H1 (cell line): ENCODE measurements around the gene CCR3. TPM values are rescaled to one million over a fixed set of nuclear protein-coding genes. Genes with fewer than 3 reads are reported as not detected.

Experiments used
- CTCF ChIA-PET: fragments of 300-600 bp; sonication (Branson Sonifier 250); formaldehyde crosslinking; loops from one replicate; lab custom pipeline; 2021; ENCODE audit not compliant: partially characterized antibody; lab: Charles Lee
- POLR2A ChIA-PET: fragments of 300-600 bp; sonication (Branson Sonifier 250); formaldehyde crosslinking; loops from one replicate; lab custom pipeline; 2021; ENCODE audit warnings: inconsistent platforms; ENCODE audit not compliant: partially characterized antibody; lab: Charles Lee
- DNase-seq, 2 experiments: peaks; one replicate each; pipeline versions ENCODE4 v3.0.0 to v3.0.0-alpha.2; 2010 to 2022; ENCODE audit warnings: low spot score in 2 of 2, low read depth in 1 of 2, mixed read lengths in 1 of 2
- FAIRE-seq: peaks from 2 replicates; lab custom pipeline; 2011; peaks lifted over from hg19 to GRCh38; lab: Jason Lieb, UNC
- H2AFZ ChIP-seq: 2 replicates; pipeline ENCODE4 v1.8.1; 2012; ENCODE audit warnings: low read length, inconsistent platforms
- H2AK5ac ChIP-seq: 2 replicates; pipeline ENCODE4 v1.6.1; 2013; ENCODE audit warnings: low read depth, low read length
- H2BK120ac ChIP-seq: replicated peaks from 2 replicates; pipeline ENCODE3; 2013; ENCODE audit warnings: low read depth, low read length, inconsistent platforms
- H2BK12ac ChIP-seq: 2 replicates; pipeline ENCODE4 v1.6.1; 2013; ENCODE audit warnings: low read depth, low read length
- H2BK15ac ChIP-seq: 2 replicates; pipeline ENCODE4 v1.6.1; 2013; ENCODE audit warnings: low read length
- H2BK20ac ChIP-seq: 2 replicates; pipeline ENCODE4 v1.6.1; 2013; ENCODE audit warnings: low read length
- H2BK5ac ChIP-seq: 2 replicates; pipeline ENCODE4 v1.6.1; 2013; ENCODE audit warnings: low read depth, low read length
- H3K14ac ChIP-seq: 2 replicates; pipeline ENCODE4 v1.6.1; 2013; ENCODE audit warnings: inconsistent platforms; ENCODE audit not compliant: insufficient read length
- H3K18ac ChIP-seq: 2 replicates; pipeline ENCODE4 v1.6.1; 2013; ENCODE audit warnings: low read length; ENCODE audit errors: extremely low read depth
- H3K23ac ChIP-seq: 2 replicates; pipeline ENCODE4 v1.6.1; 2013; ENCODE audit warnings: inconsistent platforms; ENCODE audit not compliant: insufficient read length
- H3K23me2 ChIP-seq: 2 replicates; pipeline ENCODE4 v1.6.1; 2013; ENCODE audit warnings: low read depth, low read length
- H3K27ac ChIP-seq: 2 replicates; pipeline ENCODE4 v1.6.1; 2011; ENCODE audit warnings: low read depth, low read length, inconsistent platforms
- H3K27me3 ChIP-seq, 4 experiments: replicated peaks in 1 of 4; 1 replicate in 1 of 4; 2 replicates in 3 of 4; pipeline versions ENCODE4 v1.6.1 to v1.8.1; 2011 to 2013; ENCODE audit warnings: low read length in 3 of 4, mild to moderate bottlenecking in 3 of 4, inconsistent platforms in 2 of 4, mixed read lengths in 2 of 4, moderate library complexity in 1 of 4; ENCODE audit not compliant: control insufficient read depth in 3 of 4, insufficient read depth in 3 of 4; ENCODE audit errors: extremely low read depth in 1 of 4
- H3K36me3 ChIP-seq, 4 experiments: 2 replicates each; pipeline versions ENCODE4 v1.6.1 to v1.8.1; 2011 to 2013; ENCODE audit warnings: mild to moderate bottlenecking in 4 of 4, low read length in 3 of 4, moderate library complexity in 2 of 4, control low read depth in 1 of 4, inconsistent platforms in 1 of 4; ENCODE audit not compliant: insufficient read depth in 4 of 4, control insufficient read depth in 2 of 4
- H3K4ac ChIP-seq: replicated peaks from 2 replicates; pipeline ENCODE3; 2013; ENCODE audit warnings: low read length, low read depth, mixed read lengths, inconsistent platforms; ENCODE audit not compliant: insufficient read length
- H3K4me1 ChIP-seq, 4 experiments: replicated peaks in 1 of 4; 1 replicate in 1 of 4; 2 replicates in 3 of 4; pipeline versions ENCODE4 v1.6.1 to v1.8.1; 2011 to 2013; ENCODE audit warnings: low read length in 3 of 4, inconsistent platforms in 2 of 4, mixed read lengths in 1 of 4; ENCODE audit not compliant: insufficient read depth in 4 of 4, control insufficient read depth in 3 of 4
- H3K4me2 ChIP-seq, 2 experiments: 2 replicates each; pipeline versions ENCODE4 v1.6.1 to v1.8.1; 2011 to 2013; ENCODE audit warnings: low read depth in 2 of 2, low read length in 2 of 2, control low read depth in 1 of 2, inconsistent platforms in 1 of 2, mild to moderate bottlenecking in 1 of 2; ENCODE audit not compliant: insufficient read depth in 1 of 2
- H3K4me3 ChIP-seq, 4 experiments: fragments of 200-600, 300-600 bp in 1 of 4; sonication (generic), shearing (Covaris generic), sonication (Bioruptor Twin) in 1 of 4; 2 replicates each; pipeline versions ENCODE4 v1.5.1 to v1.8.1; 2011 to 2016; ENCODE audit warnings: low read length in 4 of 4, low read depth in 3 of 4, control low read depth in 2 of 4, inconsistent platforms in 2 of 4, mild to moderate bottlenecking in 2 of 4, mixed read lengths in 1 of 4, moderate library complexity in 1 of 4; ENCODE audit not compliant: insufficient read depth in 2 of 4; ENCODE audit errors: extremely low read depth in 1 of 4
- H3K56ac ChIP-seq: replicated peaks from 2 replicates; pipeline ENCODE3; 2013; ENCODE audit warnings: low read depth, mild to moderate bottlenecking, mixed read lengths, low read length, inconsistent platforms; ENCODE audit not compliant: insufficient read length
- H3K79me1 ChIP-seq: 2 replicates; pipeline ENCODE4 v1.6.1; 2013; ENCODE audit warnings: low read depth, low read length, control low read depth
- H3K79me2 ChIP-seq, 2 experiments: 2 replicates each; pipeline versions ENCODE4 v1.6.1 to v1.8.1; 2012 to 2013; ENCODE audit warnings: low read length in 2 of 2, mild to moderate bottlenecking in 2 of 2, inconsistent platforms in 1 of 2; ENCODE audit not compliant: insufficient read depth in 2 of 2, control insufficient read depth in 1 of 2
- H3K9ac ChIP-seq, 4 experiments: replicated peaks in 1 of 4; 1 replicate in 1 of 4; 2 replicates in 3 of 4; pipeline versions ENCODE4 v1.6.1 to v1.8.1; 2011 to 2013; ENCODE audit warnings: low read depth in 3 of 4, low read length in 3 of 4, control low read depth in 2 of 4, mild to moderate bottlenecking in 2 of 4, moderate library complexity in 2 of 4, inconsistent platforms in 1 of 4; ENCODE audit errors: extremely low read depth in 1 of 4
- H3K9me3 ChIP-seq, 2 experiments: 2 replicates each; pipeline versions ENCODE4 v1.6.1 to v1.8.1; 2012 to 2013; ENCODE audit warnings: mild to moderate bottlenecking in 2 of 2, moderate library complexity in 2 of 2, control low read depth in 1 of 2, inconsistent platforms in 1 of 2, low read depth in 1 of 2, low read length in 1 of 2, mixed read lengths in 1 of 2; ENCODE audit not compliant: insufficient read depth in 2 of 2
- H4K20me1 ChIP-seq, 2 experiments: replicated peaks in 1 of 2; 2 replicates each; pipeline versions ENCODE3 to v1.8.1; 2011 to 2013; ENCODE audit warnings: inconsistent platforms in 2 of 2, low read length in 2 of 2, mild to moderate bottlenecking in 1 of 2; ENCODE audit not compliant: insufficient read depth in 2 of 2, control insufficient read depth in 1 of 2
- H4K5ac ChIP-seq: 2 replicates; pipeline ENCODE4 v1.6.1; 2013; ENCODE audit warnings: low read length, low read depth, mixed read lengths, inconsistent platforms; ENCODE audit not compliant: insufficient read length
- H4K8ac ChIP-seq: 2 replicates; pipeline ENCODE4 v1.8.0; 2013; ENCODE audit warnings: mild to moderate bottlenecking, moderate library complexity, low read length, inconsistent platforms; ENCODE audit not compliant: insufficient read depth; ENCODE audit errors: extremely low read depth
- H4K91ac ChIP-seq: replicated peaks from 2 replicates; pipeline ENCODE3; 2013; ENCODE audit warnings: low read length, mixed read lengths, inconsistent platforms; ENCODE audit not compliant: insufficient read length
- ASH2L ChIP-seq: fragments of 200-600, 300-600 bp; sonication (generic); IDR thresholded peaks from one replicate; pipeline ENCODE4 v1.7.1; 2017; ENCODE audit warnings: low read length
- BCL11A ChIP-seq, 2 experiments: IDR thresholded peaks; one replicate each; pipeline ENCODE4 v1.6.1; 2011; ENCODE audit warnings: low read depth in 2 of 2, low read length in 2 of 2, mild to moderate bottlenecking in 2 of 2
- BRCA1 ChIP-seq: IDR thresholded peaks from 2 replicates; pipeline ENCODE4 v1.6.1; 2012; ENCODE audit warnings: low read depth, low read length, improper control_type of control experiment
- E2F6 ChIP-seq: IDR thresholded peaks from 2 replicates; pipeline ENCODE4 v1.6.1; 2012; ENCODE audit warnings: inconsistent platforms
- EZH2 ChIP-seq: fragments of 200-600 bp; sonication (generic); IDR thresholded peaks from 2 replicates; pipeline ENCODE4 v1.7.1; 2012; ENCODE audit warnings: low read depth, mild to moderate bottlenecking, moderate library complexity, low read length, inconsistent platforms; ENCODE audit not compliant: severe bottlenecking
- GTF2F1 ChIP-seq: IDR thresholded peaks from 2 replicates; pipeline ENCODE4 v1.6.1; 2012; ENCODE audit warnings: low read depth, low read length, improper control_type of control experiment, borderline replicate concordance
- JUN ChIP-seq: IDR thresholded peaks from 2 replicates; pipeline ENCODE4 v1.6.1; 2011; ENCODE audit warnings: low read depth, mild to moderate bottlenecking, improper control_type of control experiment, low read length
- MAX ChIP-seq: IDR thresholded peaks from 2 replicates; pipeline ENCODE4 v1.6.1; 2012; ENCODE audit warnings: inconsistent platforms
- RAD21 ChIP-seq, 2 experiments: IDR thresholded peaks in 1 of 2; conservative IDR thresholded peaks in 1 of 2; 2 replicates each; pipeline ENCODE4 v1.6.1; 2011; ENCODE audit warnings: low read depth in 2 of 2, low read length in 2 of 2, improper control_type of control experiment in 1 of 2, inconsistent platforms in 1 of 2, mild to moderate bottlenecking in 1 of 2, moderate library complexity in 1 of 2
- SP4 ChIP-seq: IDR thresholded peaks from 2 replicates; pipeline ENCODE4 v1.6.1; 2012; ENCODE audit warnings: low read length, inconsistent platforms
- TEAD4 ChIP-seq: IDR thresholded peaks from 2 replicates; pipeline ENCODE4 v1.6.1; 2012; ENCODE audit warnings: low read depth, low read length, inconsistent platforms, mixed read lengths
- WGBS, 2 experiments: shearing (Covaris generic) in 1 of 2; methylation state at CpG; one replicate each; pipeline versions ENCODE4 v1.1.6 to v1.1.7; 2013 to 2015; ENCODE audit warnings: low lambda C conversion rate in 2 of 2, mixed read lengths in 2 of 2, inconsistent platforms in 1 of 2, low coverage in 1 of 2, missing lambda C conversion rate in 1 of 2; ENCODE audit not compliant: insufficient replicate concordance in 2 of 2, insufficient coverage in 1 of 2, insufficient read length in 1 of 2; ENCODE audit errors: extremely low coverage in 1 of 2, missing lambda C conversion rate in 1 of 2; 5-methylcytosine and 5-hydroxymethylcytosine counted together
- polyA plus RNA-seq, 7 experiments: library from polyadenylated mRNA; depleted of rRNA in 3 of 7; stranded (reverse) in 5 of 7; unstranded in 2 of 7; fragments of >200 nt in 5 of 7; fragments of 200-250 nt in 2 of 7; gene quantifications; 1 replicate in 5 of 7; 2 replicates in 1 of 7; 4 replicates in 1 of 7; pipeline versions ENCODE4 v1.2.1 to v1.2.3, GENCODE V29; 2011 to 2013; ENCODE audit warnings: missing spikeins in 2 of 7, mixed read lengths in 2 of 7
- total RNA-seq: library from RNA; stranded (reverse); fragmentation: NEBNext Ultra II Directional; extraction: Animal tissue kit (Norgen Biotek cat#: 25700); gene quantifications from 2 replicates; pipeline ENCODE4 v1.2.1, GENCODE V29; 2021

Gene CCR3
- total and polyA plus RNA-seq, 2 of the 8 experiments (the other 6 are each of a cell fraction or from before 2014, with no cell fraction given) = not detected

- Histone ChIP-seq H3K18ac (no peak overlapping the region), H3K27ac (no peak overlapping the region), H3K9ac (no peak overlapping the region), H2BK15ac (no peak overlapping the region), H3K36me3 (no peaks in the 10 kb centered on the region), H3K4me2 (no peak overlapping the region), H3K79me1 (no peaks in the 10 kb centered on the region), H3K4me3 (no peak overlapping the region), H2BK12ac (no peak overlapping the region), H2AFZ (no peak overlapping the region), H3K9me3 (no peaks in the 10 kb centered on the region), H4K5ac (no peak overlapping the region), H2BK120ac (no peak overlapping the region), H4K8ac (no peak overlapping the region), H4K20me1 (no peaks in the 10 kb centered on the region), H3K4me1 (peaks cover 0 to 2% (median 0%) of the 10 kb centered on the region in 4 experiments; a peak in 2 of 7 replicates), H3K27me3 (no peaks in the 10 kb centered on the region), H4K91ac (no peak overlapping the region), H3K23me2 (no peaks in the 10 kb centered on the region), H3K56ac (no peak overlapping the region), H2AK5ac (no peak overlapping the region), H3K79me2 (no peaks in the 10 kb centered on the region), H3K14ac (no peak overlapping the region), H3K4ac (no peak overlapping the region), H2BK5ac (no peak overlapping the region), H3K23ac (no peak overlapping the region), H2BK20ac (no peak overlapping the region)
- WGBS, 2 experiments = 91% methylated on average over 2 of the region's 2 CpGs; no CpG with 5 or more reads in 1 of the 2 experiments
- TF ChIP-seq RAD21 (IDR thresholded peaks at IDR 0.05 in 1 of 2, conservative IDR thresholded peaks at IDR 0.05 in 1 of 2; ENCODE audit: low read depth in 2 of 2, low read length in 2 of 2) (no peak), ASH2L (no peak), TEAD4 (no peak), JUN (no peak), SP4 (no peak), E2F6 (no peak), MAX (no peak), BCL11A (IDR thresholded peaks at IDR 0.05; ENCODE audit: low read depth in 2 of 2, low read length in 2 of 2) (no peak), EZH2 (no peak), GTF2F1 (no peak), BRCA1 (no peak)
- ChIA-PET CTCF (interaction anchor here (0.5 to 6.6 kb wide), 27 partner anchors 8 to 838 kb away, joined by 3 to 34 read pairs (median 4); partner anchors contain the start of gene CCR5), POLR2A (interaction anchor here (1.2 kb wide), 1 partner anchor 270 kb away, joined by 3 read pairs; no protein-coding TSS in a partner anchor)
- no peak for FAIRE-seq
- no peak for DNase-seq
Observed at GRCh38 chr3:46209053-46209452, 33.2 kb upstream of the CCR3 start.
